Measurements from ENCODE around the gene TGFB1.
A peak's percentile ranks its signal among the peaks of the same experiment; 100 is the strongest.

The TGFB1 gene

GRCh38 chr19:41309180-41310032, 44.3 kb downstream of the TGFB1 start:
- TF ChIP-seq CTCF (IDR thresholded peaks at IDR 0.05; ENCODE audit: low read depth, low read length, missing control alignments): no peak
- DNase-seq (ENCODE audit: low read depth): no peak
- H3K4me3 ChIP-seq (ENCODE audit: low read depth, low read length): peak overlapping the region; percentile 89
- in situ Hi-C loops (cut with HindIII; ENCODE audit: low sequenced_read_pairs): no loop called here

- DNase-seq (ENCODE audit: low read depth): peak; percentile 89
- in situ Hi-C loops (cut with HindIII; ENCODE audit: low sequenced_read_pairs): no loop called here
- peak overlapping the region; percentile 89 for H3K4me3 ChIP-seq (ENCODE audit: low read depth, low read length)
These were observed 45.1 kb downstream of the TGFB1 start for GRCh38 chr19:41308450-41309179.

GRCh38 chr19:41307954-41308449, 45.7 kb downstream of the TGFB1 start:
- no peak for TF ChIP-seq CTCF (IDR thresholded peaks at IDR 0.05; ENCODE audit: low read depth, low read length, missing control alignments)
- no peak for DNase-seq (ENCODE audit: low read depth)
- H3K4me3 ChIP-seq (ENCODE audit: low read depth, low read length): no peak overlapping the region
- in situ Hi-C loops (cut with HindIII; ENCODE audit: low sequenced_read_pairs): no loop called here

More at GRCh38 chr19:41308450-41309179, 45.1 kb downstream of the TGFB1 start:
- peak; percentile 98 for TF ChIP-seq CTCF (IDR thresholded peaks at IDR 0.05; ENCODE audit: low read depth, low read length, missing control alignments)

- in situ Hi-C loops (cut with HindIII; ENCODE audit: low sequenced_read_pairs): no loop called here
- no peak for TF ChIP-seq CTCF (IDR thresholded peaks at IDR 0.05; ENCODE audit: low read depth, low read length, missing control alignments)
- DNase-seq (ENCODE audit: low read depth): no peak
- H3K4me3 ChIP-seq (ENCODE audit: low read depth, low read length): no peak overlapping the region
These were observed 46.4 kb downstream of the TGFB1 start for GRCh38 chr19:41307090-41307875.

- TF ChIP-seq CTCF (IDR thresholded peaks at IDR 0.05; ENCODE audit: low read depth, low read length, missing control alignments): no peak
- no peak overlapping the region for H3K4me3 ChIP-seq (ENCODE audit: low read depth, low read length)
- in situ Hi-C loops (cut with HindIII; ENCODE audit: low sequenced_read_pairs): no loop called here
- no peak for DNase-seq (ENCODE audit: low read depth)
These were observed 47.6 kb downstream of the TGFB1 start for GRCh38 chr19:41305927-41306793.

Measured in astrocyte of the cerebellum (primary cell).